Body of pancreas (tissue), 4 donors: ENCODE measurements around the gene TDP1.

Source experiments
- POLR2A ChIP-seq, 3 donors: fragments of 450-650 bp; IDR thresholded peaks; one replicate each; pipeline ENCODE4 v1.6.1; 2016; ENCODE audit warnings: antibody characterized with exemption in 3 of 3, mild to moderate bottlenecking in 2 of 3
- TF ChIP-seq, protein P1 (sequence below), 7 experiments: fragments of 450-650 bp in 4 of 7; fragments of 200-600 bp in 3 of 7; sonication (generic) in 3 of 7; IDR thresholded peaks; one replicate each; pipeline ENCODE4 v1.5.1; 2016 to 2019; ENCODE audit warnings: antibody characterized with exemption in 7 of 7

GRCh38 chr14:90005939-90006530 is 50.3 kb downstream of the TDP1 start:
- TF ChIP-seq POLR2A (IDR thresholded peaks at IDR 0.05): no peak
- TF ChIP-seq, protein P1, sequence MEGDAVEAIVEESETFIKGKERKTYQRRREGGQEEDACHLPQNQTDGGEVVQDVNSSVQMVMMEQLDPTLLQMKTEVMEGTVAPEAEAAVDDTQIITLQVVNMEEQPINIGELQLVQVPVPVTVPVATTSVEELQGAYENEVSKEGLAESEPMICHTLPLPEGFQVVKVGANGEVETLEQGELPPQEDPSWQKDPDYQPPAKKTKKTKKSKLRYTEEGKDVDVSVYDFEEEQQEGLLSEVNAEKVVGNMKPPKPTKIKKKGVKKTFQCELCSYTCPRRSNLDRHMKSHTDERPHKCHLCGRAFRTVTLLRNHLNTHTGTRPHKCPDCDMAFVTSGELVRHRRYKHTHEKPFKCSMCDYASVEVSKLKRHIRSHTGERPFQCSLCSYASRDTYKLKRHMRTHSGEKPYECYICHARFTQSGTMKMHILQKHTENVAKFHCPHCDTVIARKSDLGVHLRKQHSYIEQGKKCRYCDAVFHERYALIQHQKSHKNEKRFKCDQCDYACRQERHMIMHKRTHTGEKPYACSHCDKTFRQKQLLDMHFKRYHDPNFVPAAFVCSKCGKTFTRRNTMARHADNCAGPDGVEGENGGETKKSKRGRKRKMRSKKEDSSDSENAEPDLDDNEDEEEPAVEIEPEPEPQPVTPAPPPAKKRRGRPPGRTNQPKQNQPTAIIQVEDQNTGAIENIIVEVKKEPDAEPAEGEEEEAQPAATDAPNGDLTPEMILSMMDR (IDR thresholded peaks at IDR 0.05): no peak
